Tibial nerve (tissue), 3 donors: Measurements from ENCODE around the gene NRXN2.

ENCODE experiments used
- CTCF ChIP-seq, 5 experiments: fragments of 200-600 bp in 3 of 5; fragments of 450-650 bp in 2 of 5; sonication (generic) in 3 of 5; IDR thresholded peaks; one replicate each; pipeline ENCODE4 v1.5.1; 2016 to 2019; ENCODE audit warnings: antibody characterized with exemption in 5 of 5, mild to moderate bottlenecking in 3 of 5, moderate library complexity in 2 of 5
- POLR2A ChIP-seq, 2 donors: fragments of 450-650 bp; IDR thresholded peaks; one replicate each; pipeline ENCODE4 v1.6.1; 2017; ENCODE audit warnings: antibody characterized with exemption in 2 of 2, mild to moderate bottlenecking in 2 of 2, moderate library complexity in 2 of 2

- TF ChIP-seq CTCF (IDR thresholded peaks at IDR 0.05), result no peak
- no peak for TF ChIP-seq POLR2A (IDR thresholded peaks at IDR 0.05)
These were observed 117.8 kb downstream of the NRXN2 start for GRCh38 chr11:64605244-64605560.
